HCT116 (cell line): ENCODE measurements around the gene GRB2. TPM values are rescaled to one million over a fixed set of nuclear protein-coding genes. Genes with fewer than 3 reads are reported as not detected.
A peak's percentile ranks its signal among the peaks of the same experiment; 100 is the strongest.

Experiments
- ATAC-seq: fragments of 200-7000 bp; cut with Tn5 transposase; 2 replicates; pipeline ENCODE4 v1.9.1; 2020; ENCODE audit warnings: mild to moderate bottlenecking, moderate library complexity
- BruUV-seq: library from RNA; stranded (reverse); fragments of 400-500 nt; replicated peaks from 2 replicates; lab custom pipeline; 2021; lab: Mats Ljungman, UMichigan
- CTCF ChIA-PET: fragments of 300-600 bp; sonication (Branson Sonifier 250); formaldehyde crosslinking; loops from one replicate; lab custom pipeline; 2021; ENCODE audit warnings: antibody characterized with exemption; lab: Charles Lee
- POLR2A ChIA-PET: fragments of 300-600, 350-600 bp; sonication (Branson Sonifier 250); formaldehyde crosslinking; loops from one replicate; lab custom pipeline; 2021; ENCODE audit warnings: antibody characterized with exemption; lab: Charles Lee
- RAD21 ChIA-PET, 2 experiments: fragments of 300-600 bp; sonication (Branson Sonifier 250); formaldehyde crosslinking; loops; one replicate each; lab custom pipeline; 2023; ENCODE audit warnings: low total read pairs in 2 of 2; ENCODE audit not compliant: uncharacterized antibody in 2 of 2, unreplicated experiment in 2 of 2, low non-redundant PET in 1 of 2; lab: Charles Lee
- DNase-seq: peaks from one replicate; pipeline ENCODE4 v3.0.0-alpha.2; 2010; ENCODE audit warnings: low read depth, low spot score
- H2AFZ ChIP-seq: fragments of 200-600 bp; shearing (Covaris generic), sonication (generic); 2 replicates; pipeline ENCODE4 v1.6.1; 2017; ENCODE audit warnings: low read depth, mixed run types, mixed read lengths, antibody characterized with exemption, low read length; ENCODE audit not compliant: poor library complexity, severe bottlenecking
- H3K27ac ChIP-seq: 2 replicates; pipeline ENCODE4 v1.5.1; 2012; ENCODE audit warnings: low read depth, low read length
- H3K27me3 ChIP-seq: fragments of 200-600 bp; sonication (generic); 2 replicates; pipeline ENCODE4 v1.6.1; 2016; ENCODE audit warnings: mixed run types, low read length, mixed read lengths; ENCODE audit not compliant: insufficient read depth
- H3K36me3 ChIP-seq, 2 experiments: fragments of 200-500 bp in 1 of 2; fragments of 200-600 bp in 1 of 2; sonication (Bioruptor generic) in 1 of 2; sonication (generic) in 1 of 2; 2 replicates each; pipeline versions ENCODE4 v1.5.1 to v1.6.1; 2014 to 2016; ENCODE audit warnings: low read length in 2 of 2, inconsistent platforms in 1 of 2, mixed read lengths in 1 of 2, mixed run types in 1 of 2; ENCODE audit not compliant: insufficient read depth in 2 of 2, control insufficient read depth in 1 of 2
- H3K4me1 ChIP-seq, 2 experiments: fragments of 200-600 bp in 1 of 2; sonication (generic) in 1 of 2; 2 replicates each; pipeline versions ENCODE4 v1.5.1 to v1.6.1; 2012 to 2017; ENCODE audit warnings: low read length in 2 of 2, inconsistent platforms in 1 of 2, mild to moderate bottlenecking in 1 of 2, mixed read lengths in 1 of 2, mixed run types in 1 of 2, moderate library complexity in 1 of 2; ENCODE audit not compliant: insufficient read depth in 2 of 2, control insufficient read depth in 1 of 2
- H3K4me2 ChIP-seq: fragments of 200-600 bp; sonication (generic); 2 replicates; pipeline ENCODE4 v1.6.1; 2017; ENCODE audit warnings: mixed run types, low read length, mixed read lengths
- H3K4me3 ChIP-seq, 2 experiments: fragments of 200-600 bp in 1 of 2; sonication (generic) in 1 of 2; replicated peaks in 1 of 2; 2 replicates each; pipeline ENCODE4 v1.5.1; 2011 to 2016; ENCODE audit warnings: low read length in 2 of 2, control low read depth in 1 of 2, low read depth in 1 of 2, mild to moderate bottlenecking in 1 of 2, mixed read lengths in 1 of 2, mixed run types in 1 of 2
- H3K79me2 ChIP-seq: fragments of 200-600 bp; sonication (generic); 2 replicates; pipeline ENCODE4 v1.6.1; 2017; ENCODE audit warnings: mild to moderate bottlenecking, mixed run types, low read length, moderate library complexity, mixed read lengths; ENCODE audit not compliant: insufficient read depth
- H3K9ac ChIP-seq: fragments of 200-600 bp; sonication (generic); 2 replicates; pipeline ENCODE4 v1.6.1; 2016; ENCODE audit warnings: low read length, mixed read lengths
- H3K9me2 ChIP-seq: fragments of 200-600 bp; sonication (generic), shearing (Covaris generic); 2 replicates; pipeline ENCODE4 v1.6.1; 2017; ENCODE audit warnings: mixed run types, mild to moderate bottlenecking, moderate library complexity; ENCODE audit not compliant: insufficient read depth
- H3K9me3 ChIP-seq, 2 experiments: fragments of 200-500 bp in 1 of 2; fragments of 200-600 bp in 1 of 2; sonication (Bioruptor generic) in 1 of 2; sonication (generic) in 1 of 2; 2 replicates each; pipeline ENCODE4 v1.6.1; 2014 to 2017; ENCODE audit warnings: low read length in 2 of 2, mixed read lengths in 2 of 2, inconsistent platforms in 1 of 2, low read depth in 1 of 2, mild to moderate bottlenecking in 1 of 2, mixed run types in 1 of 2, moderate library complexity in 1 of 2; ENCODE audit not compliant: control insufficient read depth in 1 of 2, insufficient read depth in 1 of 2
- H4K20me1 ChIP-seq: fragments of 200-600 bp; sonication (generic), shearing (Covaris generic); 2 replicates; pipeline ENCODE4 v1.6.1; 2017; ENCODE audit warnings: mixed run types, mild to moderate bottlenecking, moderate library complexity; ENCODE audit not compliant: insufficient read depth
- CBX3 ChIP-seq: IDR thresholded peaks from 2 replicates; pipeline ENCODE4 v1.6.1; 2012; ENCODE audit warnings: low read depth
- ELF1 ChIP-seq: IDR thresholded peaks from 2 replicates; pipeline ENCODE4 v1.6.1; 2012; ENCODE audit warnings: low read depth, borderline replicate concordance
- EZH2 ChIP-seq: fragments of 200-600 bp; sonication (generic); IDR thresholded peaks from 2 replicates; pipeline ENCODE4 v1.6.1; 2017; ENCODE audit warnings: antibody characterized with exemption, mixed run types
- FOSL1 ChIP-seq: IDR thresholded peaks from 2 replicates; pipeline ENCODE4 v1.6.1; 2012; ENCODE audit warnings: low read depth
- POLR2AphosphoS5 ChIP-seq: IDR thresholded peaks from 2 replicates; pipeline ENCODE4 v1.6.1; 2011; ENCODE audit warnings: mild to moderate bottlenecking, low read depth, low read length, moderate library complexity
- RAD21 ChIP-seq: IDR thresholded peaks from 2 replicates; pipeline ENCODE4 v1.6.1; 2012; ENCODE audit warnings: low read depth, mild to moderate bottlenecking
- SIN3A ChIP-seq: IDR thresholded peaks from 2 replicates; pipeline ENCODE4 v1.6.1; 2012; ENCODE audit warnings: low read depth
- SP1 ChIP-seq: IDR thresholded peaks from 2 replicates; pipeline ENCODE4 v1.6.1; 2012; ENCODE audit warnings: low read depth
- SRF ChIP-seq: IDR thresholded peaks from 2 replicates; pipeline ENCODE4 v1.6.1; 2012; ENCODE audit warnings: low read depth
- TCF7L2 ChIP-seq: IDR thresholded peaks from 2 replicates; pipeline ENCODE4 v1.7.0; 2011; ENCODE audit warnings: borderline replicate concordance, inconsistent platforms; ENCODE audit not compliant: insufficient read depth, insufficient read length; ENCODE audit errors: extremely low read depth
- YY1 ChIP-seq: IDR thresholded peaks from 2 replicates; pipeline ENCODE4 v1.6.1; 2011; ENCODE audit warnings: low read length, low read depth, moderate library complexity, mild to moderate bottlenecking; ENCODE audit not compliant: insufficient replicate concordance; ENCODE audit errors: extremely low read depth
- ZFX ChIP-seq: fragments of 450-650 bp; IDR thresholded peaks from 2 replicates; pipeline ENCODE4 v1.6.1; 2017
- ZNF274 ChIP-seq: fragments of 200-500 bp; sonication (Bioruptor generic); IDR thresholded peaks from 2 replicates; pipeline ENCODE4 v1.6.1; 2014; ENCODE audit warnings: mild to moderate bottlenecking, low read depth, low read length, inconsistent platforms
- intact Hi-C: fragments of 100-400 bp; cut with micrococcal nuclease; formaldehyde crosslinking; loops from 2 replicates; pipeline ENCODE4 v1.10.0; 2022
- total RNA-seq: library from RNA; stranded (reverse); gene quantifications from one replicate; pipeline ENCODE4 v1.2.1, GENCODE V29; 2021; ENCODE audit not compliant: unreplicated experiment
- TF ChIP-seq, protein P1 (sequence below): IDR thresholded peaks from 2 replicates; pipeline ENCODE4 v1.6.1; 2011; ENCODE audit warnings: mild to moderate bottlenecking, low read length, moderate library complexity; ENCODE audit not compliant: insufficient replicate concordance; ENCODE audit errors: extremely low read depth
- TF ChIP-seq, protein P2 (sequence below): IDR thresholded peaks from 2 replicates; pipeline ENCODE4 v1.6.1; 2012; ENCODE audit warnings: low read depth
- TF ChIP-seq, protein P3 (sequence below): IDR thresholded peaks from 2 replicates; pipeline ENCODE4 v1.6.1; 2012
- TF ChIP-seq, protein P4 (sequence below), 3 experiments: fragments of 200-600 bp in 1 of 3; sonication (generic) in 1 of 3; IDR thresholded peaks in 2 of 3; conservative IDR thresholded peaks in 1 of 3; 2 replicates each; pipeline ENCODE4 v1.5.1; 2012 to 2017; ENCODE audit warnings: low read depth in 2 of 3, low read length in 2 of 3, antibody characterized with exemption in 1 of 3, borderline replicate concordance in 1 of 3, control low read depth in 1 of 3, mild to moderate bottlenecking in 1 of 3, mixed read lengths in 1 of 3, mixed run types in 1 of 3, moderate library complexity in 1 of 3; ENCODE audit not compliant: insufficient read depth in 1 of 3

GRB2 gene
- total RNA-seq, 1 experiment from 2014 or later, result 146 TPM

DNA sequence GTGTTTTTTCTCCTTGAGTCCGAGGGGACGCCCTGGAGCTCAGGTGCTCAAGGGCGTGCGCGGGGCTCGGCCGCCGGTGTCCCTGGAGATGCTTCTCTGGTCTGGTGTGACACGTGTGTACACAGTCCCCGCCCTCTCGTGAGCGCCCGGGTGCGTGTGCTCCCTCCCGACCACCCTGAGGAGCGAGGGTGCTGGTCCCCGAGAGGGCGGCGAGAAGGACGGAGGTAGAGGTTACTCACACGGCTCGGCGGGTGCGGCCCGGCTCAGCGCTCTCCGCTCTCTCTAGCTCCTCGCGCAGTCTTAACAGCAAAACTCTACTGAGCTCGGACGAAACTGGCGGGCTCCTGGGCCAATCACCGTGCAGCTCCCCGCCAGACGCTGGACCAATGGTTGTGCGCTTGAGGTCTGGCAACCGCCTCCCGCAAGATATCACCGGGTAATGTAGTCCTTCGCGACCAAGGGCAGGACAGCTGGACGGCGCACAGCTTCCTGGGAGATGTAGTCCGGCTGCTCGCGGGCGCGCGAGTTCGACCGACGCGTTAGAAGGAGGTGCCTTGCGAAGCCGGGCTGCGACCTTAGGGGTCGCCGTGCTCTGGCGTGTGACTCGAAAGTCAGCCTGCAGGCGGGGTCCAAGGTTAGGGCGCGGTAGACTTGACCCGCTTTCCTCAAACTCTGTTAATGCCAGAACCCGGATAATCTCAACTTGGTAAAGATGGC lies 116.2 kb downstream of the GRB2 start, which contains the start of gene SLC25A19:
SLC25A19 (minus strand) TSS at position 319 of the 717 bp plus-strand sequence. CDS start 2,669 bp downstream, outside the sequence.
- peaks cover 7 to 22% of the 10 kb centered on the region in 2 experiments for H3K36me3 ChIP-seq
- peaks cover 10 to 15% of the 10 kb centered on the region in 2 experiments for H3K4me1 ChIP-seq
- H2AFZ ChIP-seq, result peak within 1 kb of the TSS; percentile 18
- ChIA-PET POLR2A (interaction anchor here (0.5 to 1.7 kb wide), 24 partner anchors 9 to 1433 kb away, joined by 3 to 40 read pairs (median 5); partner anchors contain the start of genes GGA3, GRB2, MIF4GD and MRPS7), RAD21 (interaction anchor here (0.6 to 1.3 kb wide), 4 partner anchors 19 to 116 kb away, joined by 3 to 5 read pairs (median 4); partner anchors contain the start of genes MIF4GD (in 2 of the 2) and GRB2 (in 1 of the 2)), CTCF (interaction anchor here (0.7 to 2.8 kb wide), 14 partner anchors 11 to 332 kb away, joined by 3 to 51 read pairs (median 4); partner anchors contain the start of genes GRB2, LLGL2, MIF4GD and TSEN54)
- no TSS peak for BruUV-seq
- H3K79me2 ChIP-seq, result peaks cover 35% of the 10 kb centered on the region
- H3K9me3 ChIP-seq, result no peaks in the 10 kb centered on the region
- ATAC-seq (peak; percentile 97), DNase-seq (peak; percentile 99)
- H3K9ac ChIP-seq, result peak within 1 kb of the TSS; percentile 82
- H3K27me3 ChIP-seq, result no peaks in the 10 kb centered on the region
- H3K4me3 ChIP-seq, result peak within 1 kb of the TSS; percentile 83 to 98
- H4K20me1 ChIP-seq, result no peaks in the 10 kb centered on the region
- peak within 1 kb of the TSS; percentile 85 for H3K4me2 ChIP-seq
- no peaks in the 10 kb centered on the region for H3K9me2 ChIP-seq
- peak within 1 kb of the TSS; percentile 75 for H3K27ac ChIP-seq
- intact Hi-C loops, result loop anchor here (1.0 kb wide), 1 partner anchor 226 kb away; the partner anchor contains the start of gene CASKIN2
- TF ChIP-seq EZH2 (no peak), RAD21 (no peak), TCF7L2 (no peak), SP1 (peak; percentile 99), SIN3A (peak; percentile 98), FOSL1 (no peak), YY1 (peak; percentile 68), ZFX (peak; percentile 47; the same call in 1 of the 2 replicates), ELF1 (no peak), SRF (no peak), CBX3 (no peak; the same call in 1 of the 2 replicates), POLR2AphosphoS5 (peak; percentile 95), ZNF274 (no peak)
- TF ChIP-seq, protein P1, sequence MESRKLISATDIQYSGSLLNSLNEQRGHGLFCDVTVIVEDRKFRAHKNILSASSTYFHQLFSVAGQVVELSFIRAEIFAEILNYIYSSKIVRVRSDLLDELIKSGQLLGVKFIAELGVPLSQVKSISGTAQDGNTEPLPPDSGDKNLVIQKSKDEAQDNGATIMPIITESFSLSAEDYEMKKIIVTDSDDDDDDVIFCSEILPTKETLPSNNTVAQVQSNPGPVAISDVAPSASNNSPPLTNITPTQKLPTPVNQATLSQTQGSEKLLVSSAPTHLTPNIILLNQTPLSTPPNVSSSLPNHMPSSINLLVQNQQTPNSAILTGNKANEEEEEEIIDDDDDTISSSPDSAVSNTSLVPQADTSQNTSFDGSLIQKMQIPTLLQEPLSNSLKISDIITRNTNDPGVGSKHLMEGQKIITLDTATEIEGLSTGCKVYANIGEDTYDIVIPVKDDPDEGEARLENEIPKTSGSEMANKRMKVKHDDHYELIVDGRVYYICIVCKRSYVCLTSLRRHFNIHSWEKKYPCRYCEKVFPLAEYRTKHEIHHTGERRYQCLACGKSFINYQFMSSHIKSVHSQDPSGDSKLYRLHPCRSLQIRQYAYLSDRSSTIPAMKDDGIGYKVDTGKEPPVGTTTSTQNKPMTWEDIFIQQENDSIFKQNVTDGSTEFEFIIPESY, result peak; percentile 85
- TF ChIP-seq, protein P2, sequence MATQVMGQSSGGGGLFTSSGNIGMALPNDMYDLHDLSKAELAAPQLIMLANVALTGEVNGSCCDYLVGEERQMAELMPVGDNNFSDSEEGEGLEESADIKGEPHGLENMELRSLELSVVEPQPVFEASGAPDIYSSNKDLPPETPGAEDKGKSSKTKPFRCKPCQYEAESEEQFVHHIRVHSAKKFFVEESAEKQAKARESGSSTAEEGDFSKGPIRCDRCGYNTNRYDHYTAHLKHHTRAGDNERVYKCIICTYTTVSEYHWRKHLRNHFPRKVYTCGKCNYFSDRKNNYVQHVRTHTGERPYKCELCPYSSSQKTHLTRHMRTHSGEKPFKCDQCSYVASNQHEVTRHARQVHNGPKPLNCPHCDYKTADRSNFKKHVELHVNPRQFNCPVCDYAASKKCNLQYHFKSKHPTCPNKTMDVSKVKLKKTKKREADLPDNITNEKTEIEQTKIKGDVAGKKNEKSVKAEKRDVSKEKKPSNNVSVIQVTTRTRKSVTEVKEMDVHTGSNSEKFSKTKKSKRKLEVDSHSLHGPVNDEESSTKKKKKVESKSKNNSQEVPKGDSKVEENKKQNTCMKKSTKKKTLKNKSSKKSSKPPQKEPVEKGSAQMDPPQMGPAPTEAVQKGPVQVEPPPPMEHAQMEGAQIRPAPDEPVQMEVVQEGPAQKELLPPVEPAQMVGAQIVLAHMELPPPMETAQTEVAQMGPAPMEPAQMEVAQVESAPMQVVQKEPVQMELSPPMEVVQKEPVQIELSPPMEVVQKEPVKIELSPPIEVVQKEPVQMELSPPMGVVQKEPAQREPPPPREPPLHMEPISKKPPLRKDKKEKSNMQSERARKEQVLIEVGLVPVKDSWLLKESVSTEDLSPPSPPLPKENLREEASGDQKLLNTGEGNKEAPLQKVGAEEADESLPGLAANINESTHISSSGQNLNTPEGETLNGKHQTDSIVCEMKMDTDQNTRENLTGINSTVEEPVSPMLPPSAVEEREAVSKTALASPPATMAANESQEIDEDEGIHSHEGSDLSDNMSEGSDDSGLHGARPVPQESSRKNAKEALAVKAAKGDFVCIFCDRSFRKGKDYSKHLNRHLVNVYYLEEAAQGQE, result no peak
- TF ChIP-seq, protein P3, sequence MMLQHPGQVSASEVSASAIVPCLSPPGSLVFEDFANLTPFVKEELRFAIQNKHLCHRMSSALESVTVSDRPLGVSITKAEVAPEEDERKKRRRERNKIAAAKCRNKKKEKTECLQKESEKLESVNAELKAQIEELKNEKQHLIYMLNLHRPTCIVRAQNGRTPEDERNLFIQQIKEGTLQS, result no peak
- TF ChIP-seq, protein P4, sequence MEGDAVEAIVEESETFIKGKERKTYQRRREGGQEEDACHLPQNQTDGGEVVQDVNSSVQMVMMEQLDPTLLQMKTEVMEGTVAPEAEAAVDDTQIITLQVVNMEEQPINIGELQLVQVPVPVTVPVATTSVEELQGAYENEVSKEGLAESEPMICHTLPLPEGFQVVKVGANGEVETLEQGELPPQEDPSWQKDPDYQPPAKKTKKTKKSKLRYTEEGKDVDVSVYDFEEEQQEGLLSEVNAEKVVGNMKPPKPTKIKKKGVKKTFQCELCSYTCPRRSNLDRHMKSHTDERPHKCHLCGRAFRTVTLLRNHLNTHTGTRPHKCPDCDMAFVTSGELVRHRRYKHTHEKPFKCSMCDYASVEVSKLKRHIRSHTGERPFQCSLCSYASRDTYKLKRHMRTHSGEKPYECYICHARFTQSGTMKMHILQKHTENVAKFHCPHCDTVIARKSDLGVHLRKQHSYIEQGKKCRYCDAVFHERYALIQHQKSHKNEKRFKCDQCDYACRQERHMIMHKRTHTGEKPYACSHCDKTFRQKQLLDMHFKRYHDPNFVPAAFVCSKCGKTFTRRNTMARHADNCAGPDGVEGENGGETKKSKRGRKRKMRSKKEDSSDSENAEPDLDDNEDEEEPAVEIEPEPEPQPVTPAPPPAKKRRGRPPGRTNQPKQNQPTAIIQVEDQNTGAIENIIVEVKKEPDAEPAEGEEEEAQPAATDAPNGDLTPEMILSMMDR (IDR thresholded peaks at IDR 0.05 in 2 of 3, conservative IDR thresholded peaks at IDR 0.05 in 1 of 3; ENCODE audit: borderline replicate concordance in 1 of 3, insufficient read depth in 1 of 3, low read depth in 2 of 3, low read length in 2 of 3), result peak in 2 of 3 experiments; percentile 15 to 24; a peak in 1 of 6 replicates
